ENCODE results near the gene KIAA1671.

GRCh38 chr22:25154667-25154999 is 202.1 kb downstream of the KIAA1671 start:
- no peak for TF ChIP-seq POLR2A (IDR thresholded peaks at IDR 0.05; ENCODE audit: low read depth, low read length)
- no peak for TF ChIP-seq TAF1 (IDR thresholded peaks at IDR 0.05; ENCODE audit: low read depth, low read length)
- TF ChIP-seq POLR2AphosphoS5 (IDR thresholded peaks at IDR 0.05; ENCODE audit: low read depth, low read length) = no peak
- TF ChIP-seq PAX5 (IDR thresholded peaks at IDR 0.05; ENCODE audit: insufficient read depth, low read length, severe bottlenecking) = no peak

Data from GM12891 (cell line).